VCaP (cell line): Measurements from ENCODE around the gene DENND6A.

Experiments used
- H3K27ac ChIP-seq: fragments of 450-650 bp; 2 replicates; pipeline ENCODE4 v1.5.1; 2017
- CTCF ChIP-seq: fragments of 450-650 bp; conservative IDR thresholded peaks from 2 replicates; pipeline ENCODE4 v1.5.1; 2017; ENCODE audit warnings: mild to moderate bottlenecking, moderate library complexity

DENND6A gene

GRCh38 chr3:57730682-57731081, 37.8 kb upstream of the DENND6A start:
- no peak overlapping the region for H3K27ac ChIP-seq
- no peak for TF ChIP-seq CTCF

GRCh38 chr3:57729334-57730045, 36.6 kb upstream of the DENND6A start:
- no peak for TF ChIP-seq CTCF
- H3K27ac ChIP-seq, result no peak overlapping the region

DNA sequence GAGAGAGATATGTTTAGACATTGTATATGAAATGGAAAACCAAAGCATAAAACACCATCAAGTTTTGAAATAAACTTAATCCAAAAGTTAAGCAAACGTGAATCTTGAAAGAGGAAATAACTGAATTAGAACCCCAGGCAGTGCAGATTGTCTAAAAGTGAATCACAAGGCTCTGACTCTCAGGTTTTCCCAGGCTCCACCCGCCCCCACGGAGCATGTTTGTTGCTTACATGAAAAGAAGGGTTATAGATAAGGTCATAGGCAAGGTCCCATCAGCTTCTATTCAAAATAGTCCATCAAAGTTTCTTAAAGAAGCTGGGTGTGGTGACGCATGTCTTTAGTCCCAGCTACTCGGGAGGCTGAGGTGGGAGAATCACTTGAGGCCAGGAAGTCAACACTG, 34.2 kb upstream of the DENND6A start:
- TF ChIP-seq CTCF, result no peak
- H3K27ac ChIP-seq, result no peak overlapping the region

DNA sequence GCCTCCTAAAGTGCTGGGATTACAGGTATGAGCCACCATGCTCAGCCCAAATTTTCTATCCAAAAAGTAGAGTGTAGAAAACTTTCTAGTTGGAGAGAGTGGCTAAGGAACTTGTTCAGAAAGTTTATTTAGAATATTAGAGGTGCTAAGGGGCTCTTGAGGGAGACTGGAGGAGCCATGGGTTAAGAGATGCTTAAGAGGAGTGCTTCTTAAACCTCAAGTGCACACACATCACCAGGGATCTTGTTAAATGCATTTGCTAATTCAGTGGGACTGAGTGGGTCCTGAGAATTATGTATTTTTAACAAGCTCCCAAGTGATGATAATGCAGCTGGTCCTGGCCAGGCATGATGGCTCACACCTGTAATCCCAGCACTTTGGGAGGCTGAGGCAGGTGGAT, 33.5 kb upstream of the DENND6A start:
- no peak for TF ChIP-seq CTCF
- H3K27ac ChIP-seq, result no peak overlapping the region

DNA sequence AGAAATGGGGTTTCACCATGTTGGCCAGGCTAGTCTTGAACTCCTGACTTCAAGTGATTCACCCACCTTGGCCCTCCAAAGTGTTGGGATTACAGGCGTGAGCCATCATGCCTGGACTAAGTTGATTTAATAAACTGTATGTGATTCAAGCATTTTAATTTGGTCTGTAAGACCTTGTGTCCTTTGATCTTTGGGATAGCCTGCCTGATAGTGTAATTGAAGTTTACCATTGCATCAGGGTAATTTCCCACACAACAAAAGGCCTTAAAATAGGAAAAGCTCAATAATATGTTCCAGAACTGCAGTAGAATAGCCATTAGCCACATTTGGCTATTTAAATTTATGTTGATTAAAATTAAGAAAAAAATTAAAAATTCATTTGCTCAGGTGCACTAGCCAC, 25.2 kb upstream of the DENND6A start:
- no peak for TF ChIP-seq CTCF

GRCh38 chr3:57717205-57717868, 24.5 kb upstream of the DENND6A start:
- no peak for TF ChIP-seq CTCF
- H3K27ac ChIP-seq, result no peak overlapping the region

More for the DNA sequence above, 25.2 kb upstream of the DENND6A start:
- H3K27ac ChIP-seq, result no peak overlapping the region

GRCh38 chr3:57715686-57716085, 22.8 kb upstream of the DENND6A start:
- no peak overlapping the region for H3K27ac ChIP-seq
- no peak for TF ChIP-seq CTCF
